K562 (cell line): ENCODE measurements around the gene TMEM151A. TPM values are rescaled to one million over a fixed set of nuclear protein-coding genes. Genes with fewer than 3 reads are reported as not detected.

ENCODE experiments used
- BMI1 ChIP-seq: fragments of 150-350 bp; IDR thresholded peaks from 2 replicates; pipeline ENCODE4 v1.6.1; 2014; ENCODE audit warnings: low read length
- CBFB ChIP-seq: sonication (generic); formaldehyde crosslinking; IDR thresholded peaks from 2 replicates; pipeline ENCODE4 v1.4.0; 2020; ENCODE audit warnings: mild to moderate bottlenecking, missing genetic modification reagents
- CBX1 ChIP-seq: sonication (generic); IDR thresholded peaks from 2 replicates; pipeline ENCODE4 v1.6.1; 2016; ENCODE audit warnings: antibody characterized with exemption, low read depth, mild to moderate bottlenecking
- CTBP1 ChIP-seq: fragments of 450-650 bp; IDR thresholded peaks from 2 replicates; pipeline ENCODE4 v1.6.1; 2016; ENCODE audit warnings: borderline replicate concordance
- ETS1 ChIP-seq: conservative IDR thresholded peaks from 2 replicates; pipeline ENCODE4 v1.6.1; 2011; ENCODE audit warnings: low read depth, mild to moderate bottlenecking, low read length; ENCODE audit not compliant: control insufficient read depth
- HMGN3 ChIP-seq: IDR thresholded peaks from 2 replicates; pipeline ENCODE4 v1.6.1; 2011; ENCODE audit warnings: borderline replicate concordance, low read depth, mild to moderate bottlenecking, mixed read lengths, low read length; ENCODE audit not compliant: insufficient read length; ENCODE audit errors: extremely low read depth
- MAZ ChIP-seq, 2 experiments: fragments of 450-650 bp in 1 of 2; sonication (generic) in 1 of 2; formaldehyde crosslinking; IDR thresholded peaks in 1 of 2; conservative IDR thresholded peaks in 1 of 2; 2 replicates each; pipeline versions ENCODE4 v1.4.0 to v1.5.0; 2020; ENCODE audit warnings: mild to moderate bottlenecking in 1 of 2, missing genetic modification reagents in 1 of 2
- MGA ChIP-seq: fragments of 450-650 bp; IDR thresholded peaks from 2 replicates; pipeline ENCODE4 v1.6.1; 2016; ENCODE audit warnings: mild to moderate bottlenecking, moderate library complexity
- MYNN ChIP-seq, 2 experiments: sonication (generic); formaldehyde crosslinking in 1 of 2; IDR thresholded peaks; 2 replicates each; pipeline versions ENCODE4 v1.5.0 to v1.6.1; 2016 to 2020; ENCODE audit warnings: antibody characterized with exemption in 1 of 2, missing genetic modification reagents in 1 of 2
- NFXL1 ChIP-seq: fragments of 450-650 bp; formaldehyde crosslinking; IDR thresholded peaks from 2 replicates; pipeline ENCODE4 v1.4.0; 2021; ENCODE audit warnings: mild to moderate bottlenecking
- PRMT5 ChIP-seq: sonication (generic); formaldehyde crosslinking; IDR thresholded peaks from 2 replicates; pipeline ENCODE4 v1.5.0; 2020; ENCODE audit warnings: missing genetic modification reagents
- RB1 ChIP-seq: fragments of 450-650 bp; IDR thresholded peaks from 2 replicates; pipeline ENCODE4 v1.6.1; 2017; ENCODE audit warnings: low read depth, mild to moderate bottlenecking
- SP1 ChIP-seq: sonication (generic); formaldehyde crosslinking; IDR thresholded peaks from 2 replicates; pipeline ENCODE4 v1.8.1; 2022; ENCODE audit warnings: mild to moderate bottlenecking, missing genetic modification reagents
- SRSF1 ChIP-seq: fragments of 200-400 bp; formaldehyde crosslinking; IDR thresholded peaks from 2 replicates; pipeline ENCODE4 v1.6.1; 2017; ENCODE audit warnings: mild to moderate bottlenecking, low read depth, low read length, moderate library complexity
- ZNF133 ChIP-seq: fragments of 250-450 bp; sonication (Bioruptor Pico); IDR thresholded peaks from 2 replicates; pipeline ENCODE4 v1.4.0; 2020; ENCODE audit warnings: mild to moderate bottlenecking
- polyA plus RNA-seq, 8 experiments: library from polyadenylated mRNA; depleted of rRNA in 4 of 8; stranded (reverse) in 5 of 8; unstranded in 3 of 8; fragments of >200 nt; fragmentation: Nextera tagmentation in 2 of 8; fragmentation: Illumina TruSeq in 1 of 8; extraction: Ambion mirVana in 2 of 8; extraction: Trizol in 1 of 8; gene quantifications; 2 replicates each; pipeline versions ENCODE4 v1.2.1 to v1.2.3, GENCODE V29; 2011 to 2014; ENCODE audit warnings: inconsistent platforms in 1 of 8, missing spikeins in 1 of 8
- total RNA-seq, 7 experiments: library from RNA; depleted of rRNA in 6 of 7; stranded (reverse); fragments of >200 nt in 6 of 7; fragmentation: Illumina TruSeq in 2 of 7; extraction: Trizol in 2 of 7; gene quantifications; 2 replicates each; pipeline versions ENCODE4 v1.2.1 to v1.2.3, GENCODE V29; 2011 to 2021; ENCODE audit warnings: low replicate concordance in 1 of 7

The TMEM151A gene
- total and polyA plus RNA-seq, 9 of the 15 experiments (the other 6 are each of a cell fraction or from before 2014, with no cell fraction given), result not detected

- TF ChIP-seq CBFB (CRISPR knock-in tag), result no peak
- no peak for TF ChIP-seq SRSF1
- peak; percentile 41 to 60; a peak in 1 of 4 replicates for TF ChIP-seq MAZ (CRISPR knock-in tag; conservative IDR thresholded peaks at IDR 0.05 in 1 of 2, IDR thresholded peaks at IDR 0.05 in 1 of 2)
- TF ChIP-seq MYNN (IDR thresholded peaks at IDR 0.05), result peak; percentile 100
- TF ChIP-seq MYNN (CRISPR knock-in tag; IDR thresholded peaks at IDR 0.05), result peak; percentile 95
- peak; percentile 84 for TF ChIP-seq SP1 (CRISPR knock-in tag)
- TF ChIP-seq HMGN3, result peak; percentile 83
- no peak for TF ChIP-seq NFXL1
- peak; percentile 100 for TF ChIP-seq BMI1
- TF ChIP-seq CBX1, result no peak
- TF ChIP-seq ZNF133 (CRISPR knock-in tag), result no peak
- no peak for TF ChIP-seq MGA
- peak; percentile 94 for TF ChIP-seq CTBP1
- no peak for TF ChIP-seq PRMT5 (CRISPR knock-in tag)
- TF ChIP-seq RB1, result peak; percentile 94
- TF ChIP-seq ETS1, result peak; percentile 57; the same call in 1 of the 2 replicates
Observed at GRCh38 chr11:66282468-66283455, 8.9 kb upstream of the TMEM151A start (continued).
